LNCaP clone FGC (cell line): ENCODE data around the gene ATP8B1.
A peak's percentile ranks its signal among the peaks of the same experiment; 100 is the strongest.
"Not testable (repeated sequence)": the region's sequence is repeated elsewhere in the genome, so short reads cannot be mapped to it uniquely, and the experiment has no call there.

Experiments used
- DNase-seq: peaks from one replicate; pipeline ENCODE4 v3.0.0-alpha.2; 2011; ENCODE audit warnings: low read depth
- H3K4me3 ChIP-seq: 2 replicates; pipeline ENCODE4 v1.5.1; 2011; ENCODE audit warnings: mild to moderate bottlenecking, low read depth, low read length, control low read depth
- CTCF ChIP-seq: IDR thresholded peaks from 2 replicates; pipeline ENCODE4 v1.5.1; 2012; ENCODE audit warnings: mild to moderate bottlenecking; ENCODE audit not compliant: control insufficient read depth, insufficient read depth; ENCODE audit errors: extremely low read depth

Gene ATP8B1

GRCh38 chr18:57833441-57834101 is 30.5 kb upstream of the ATP8B1 start:
- no peak for DNase-seq
- no peak overlapping the region for H3K4me3 ChIP-seq
- no peak for TF ChIP-seq CTCF

GRCh38 chr18:57832730-57833129 is 29.6 kb upstream of the ATP8B1 start:
- H3K4me3 ChIP-seq: no peak overlapping the region
- no peak for DNase-seq
- no peak for TF ChIP-seq CTCF

GRCh38 chr18:57831597-57832377 is 28.7 kb upstream of the ATP8B1 start:
- no peak for TF ChIP-seq CTCF
- DNase-seq: no peak
- no peak overlapping the region for H3K4me3 ChIP-seq

- no peak for DNase-seq
- no peak for TF ChIP-seq CTCF
- no peak overlapping the region for H3K4me3 ChIP-seq
These were observed 24.5 kb upstream of the ATP8B1 start for GRCh38 chr18:57827646-57828045.

GRCh38 chr18:57826252-57826651 is 23.1 kb upstream of the ATP8B1 start:
- H3K4me3 ChIP-seq: no peak overlapping the region
- DNase-seq: no peak
- no peak for TF ChIP-seq CTCF

GRCh38 chr18:57820583-57820982 is 17.5 kb upstream of the ATP8B1 start:
- DNase-seq, H3K4me3 ChIP-seq: not testable (repeated sequence)

- H3K4me3 ChIP-seq: peak overlapping the region; percentile 6; the same call in 1 of the 2 replicates
- TF ChIP-seq CTCF: no peak
- DNase-seq: peak; percentile 94
These were observed 16.8 kb upstream of the ATP8B1 start for GRCh38 chr18:57819671-57820460.
